Mammary epithelial cell (primary cell): ENCODE measurements around the gene TGFBRAP1.

Experiments used
- EZH2 ChIP-seq: IDR thresholded peaks from 2 replicates; pipeline ENCODE4 v1.6.1; 2012; ENCODE audit warnings: low read length, inconsistent platforms, borderline replicate concordance
- TF ChIP-seq, protein P1 (sequence below), 2 donors: IDR thresholded peaks in 1 of 2; conservative IDR thresholded peaks in 1 of 2; 2 replicates each; pipeline ENCODE4 v1.5.1; 2011 to 2012; ENCODE audit warnings: inconsistent platforms in 2 of 2, low read length in 2 of 2, mild to moderate bottlenecking in 2 of 2, control low read depth in 1 of 2, low read depth in 1 of 2; ENCODE audit not compliant: insufficient read depth in 1 of 2; ENCODE audit errors: extremely low read depth in 1 of 2

DNA sequence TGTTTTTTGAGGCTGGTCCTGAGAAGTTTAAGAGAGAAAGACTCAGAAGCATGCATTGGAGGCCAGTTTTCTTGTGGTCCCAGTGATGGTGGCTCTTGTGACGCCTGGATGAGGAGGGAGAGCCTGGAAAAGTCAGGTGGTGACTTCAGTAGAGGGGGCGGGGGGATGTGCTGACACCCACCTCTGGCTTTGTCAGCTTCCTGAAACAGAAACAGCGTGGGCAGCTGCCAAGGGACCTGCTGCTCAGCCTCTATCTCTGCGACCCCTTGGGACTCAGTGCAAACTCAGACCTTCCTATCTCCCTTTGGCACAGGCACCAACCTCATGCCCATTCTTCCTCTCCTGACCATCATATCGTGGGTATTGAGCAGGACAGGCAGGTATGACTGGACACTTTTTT, 6.4 kb downstream of the TGFBRAP1 start:
- TF ChIP-seq, protein P1, sequence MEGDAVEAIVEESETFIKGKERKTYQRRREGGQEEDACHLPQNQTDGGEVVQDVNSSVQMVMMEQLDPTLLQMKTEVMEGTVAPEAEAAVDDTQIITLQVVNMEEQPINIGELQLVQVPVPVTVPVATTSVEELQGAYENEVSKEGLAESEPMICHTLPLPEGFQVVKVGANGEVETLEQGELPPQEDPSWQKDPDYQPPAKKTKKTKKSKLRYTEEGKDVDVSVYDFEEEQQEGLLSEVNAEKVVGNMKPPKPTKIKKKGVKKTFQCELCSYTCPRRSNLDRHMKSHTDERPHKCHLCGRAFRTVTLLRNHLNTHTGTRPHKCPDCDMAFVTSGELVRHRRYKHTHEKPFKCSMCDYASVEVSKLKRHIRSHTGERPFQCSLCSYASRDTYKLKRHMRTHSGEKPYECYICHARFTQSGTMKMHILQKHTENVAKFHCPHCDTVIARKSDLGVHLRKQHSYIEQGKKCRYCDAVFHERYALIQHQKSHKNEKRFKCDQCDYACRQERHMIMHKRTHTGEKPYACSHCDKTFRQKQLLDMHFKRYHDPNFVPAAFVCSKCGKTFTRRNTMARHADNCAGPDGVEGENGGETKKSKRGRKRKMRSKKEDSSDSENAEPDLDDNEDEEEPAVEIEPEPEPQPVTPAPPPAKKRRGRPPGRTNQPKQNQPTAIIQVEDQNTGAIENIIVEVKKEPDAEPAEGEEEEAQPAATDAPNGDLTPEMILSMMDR (conservative IDR thresholded peaks at IDR 0.05 in 1 of 2, IDR thresholded peaks at IDR 0.05 in 1 of 2; ENCODE audit: extremely low read depth in 1 of 2, insufficient read depth in 1 of 2, low read depth in 1 of 2, low read length in 2 of 2), result no peak
- no peak for TF ChIP-seq EZH2
